Neuronal stem cell (in vitro differentiated cells): ENCODE measurements around the gene AKT1S1.
"Not testable (repeated sequence)": the region's sequence is repeated elsewhere in the genome, so short reads cannot be mapped to it uniquely, and the experiment has no call there.

Source experiments
- DNase-seq: peaks from one replicate; pipeline ENCODE4 v3.0.0-alpha.2; 2013; ENCODE audit warnings: low spot score
- H2AFZ ChIP-seq: one replicate; pipeline ENCODE4 v1.6.1; 2013; ENCODE audit warnings: mild to moderate bottlenecking, low read length, inconsistent platforms
- H2AK5ac ChIP-seq: 2 replicates; pipeline ENCODE4 v1.6.1; 2013; ENCODE audit warnings: low read depth, mild to moderate bottlenecking, inconsistent platforms, low read length, moderate library complexity, mixed read lengths
- H2BK120ac ChIP-seq: 2 replicates; pipeline ENCODE4 v1.6.1; 2013; ENCODE audit warnings: low read depth, mild to moderate bottlenecking, inconsistent platforms, low read length, moderate library complexity, mixed read lengths
- H2BK12ac ChIP-seq: one replicate; pipeline ENCODE4 v1.6.1; 2013; ENCODE audit warnings: low read length, inconsistent platforms
- H2BK15ac ChIP-seq: 2 replicates; pipeline ENCODE4 v1.6.1; 2013; ENCODE audit warnings: mild to moderate bottlenecking, low read length, inconsistent platforms, mixed read lengths
- H2BK5ac ChIP-seq: one replicate; pipeline ENCODE4 v1.6.1; 2013; ENCODE audit warnings: inconsistent platforms, mild to moderate bottlenecking, low read length, moderate library complexity
- H3K14ac ChIP-seq: one replicate; pipeline ENCODE4 v1.6.1; 2013; ENCODE audit warnings: low read length, inconsistent platforms
- H3K18ac ChIP-seq: 2 replicates; pipeline ENCODE4 v1.6.1; 2013; ENCODE audit warnings: low read length, inconsistent platforms
- H3K23ac ChIP-seq: 2 replicates; pipeline ENCODE4 v1.6.1; 2013; ENCODE audit warnings: low read depth, mild to moderate bottlenecking, mixed read lengths, low read length, inconsistent platforms; ENCODE audit not compliant: poor library complexity
- H3K27ac ChIP-seq: replicated peaks from 3 replicates; pipeline ENCODE4 v1.5.1; 2013; ENCODE audit warnings: low read length, inconsistent platforms
- H3K27me3 ChIP-seq, 3 experiments: 2 replicates each; pipeline ENCODE4 v1.6.1; 2013; ENCODE audit warnings: low read length in 3 of 3, mild to moderate bottlenecking in 2 of 3, inconsistent platforms in 1 of 3, low read depth in 1 of 3, mixed read lengths in 1 of 3, moderate library complexity in 1 of 3; ENCODE audit not compliant: control insufficient read depth in 3 of 3, insufficient read depth in 3 of 3
- H3K36me3 ChIP-seq, 2 donors: replicated peaks in 1 of 2; 2 replicates each; pipeline ENCODE4 v1.6.1; 2013; ENCODE audit warnings: low read length in 2 of 2; ENCODE audit not compliant: control insufficient read depth in 2 of 2, insufficient read depth in 2 of 2
- H3K4ac ChIP-seq: 2 replicates; pipeline ENCODE4 v1.6.1; 2013; ENCODE audit warnings: inconsistent platforms, mild to moderate bottlenecking, low read length, moderate library complexity
- H3K4me1 ChIP-seq, 2 donors: 1 replicate in 1 of 2; 2 replicates in 1 of 2; pipeline ENCODE4 v1.6.1; 2013; ENCODE audit warnings: low read length in 2 of 2, low read depth in 1 of 2; ENCODE audit not compliant: control insufficient read depth in 2 of 2, insufficient read depth in 1 of 2
- H3K4me2 ChIP-seq: one replicate; pipeline ENCODE4 v1.6.1; 2013; ENCODE audit warnings: mild to moderate bottlenecking, low read length, inconsistent platforms; ENCODE audit not compliant: insufficient read depth, poor library complexity, severe bottlenecking
- H3K4me3 ChIP-seq, 2 donors: 2 replicates each; pipeline ENCODE4 v1.5.1; 2013; ENCODE audit warnings: low read length in 2 of 2, mild to moderate bottlenecking in 2 of 2, inconsistent platforms in 1 of 2, moderate library complexity in 1 of 2
- H3K79me1 ChIP-seq: one replicate; pipeline ENCODE4 v1.6.1; 2013; ENCODE audit warnings: low read depth, mild to moderate bottlenecking, inconsistent platforms, low read length, moderate library complexity
- H3K9ac ChIP-seq: one replicate; pipeline ENCODE4 v1.6.1; 2013; ENCODE audit warnings: mild to moderate bottlenecking, low read depth, low read length, inconsistent platforms; ENCODE audit not compliant: poor library complexity
- H3K9me3 ChIP-seq, 2 donors: replicated peaks in 1 of 2; 2 replicates each; pipeline versions ENCODE3 to v1.6.1; 2013; ENCODE audit warnings: low read length in 2 of 2, mild to moderate bottlenecking in 2 of 2, inconsistent platforms in 1 of 2, low read depth in 1 of 2, mixed read lengths in 1 of 2, moderate library complexity in 1 of 2; ENCODE audit not compliant: control insufficient read depth in 2 of 2, insufficient read depth in 1 of 2
- H4K8ac ChIP-seq: one replicate; pipeline ENCODE4 v1.6.1; 2013; ENCODE audit warnings: low read depth, mild to moderate bottlenecking, inconsistent platforms, low read length, moderate library complexity
- H4K91ac ChIP-seq: one replicate; pipeline ENCODE4 v1.6.1; 2013; ENCODE audit warnings: low read length, low read depth, mild to moderate bottlenecking, inconsistent platforms; ENCODE audit not compliant: poor library complexity
- WGBS, 2 donors: extraction: QIAGEN DNeasy Blood & Tissue Kit; methylation state at CpG; one replicate each; pipeline ENCODE4 v1.1.7; 2013; ENCODE audit warnings: missing lambda C conversion rate in 2 of 2, mixed read lengths in 1 of 2; ENCODE audit not compliant: insufficient read length in 2 of 2, insufficient replicate concordance in 1 of 2; ENCODE audit errors: extremely low coverage in 2 of 2; 5-methylcytosine and 5-hydroxymethylcytosine counted together
- small RNA-seq: library from polyadenylated mRNA; stranded (forward); fragments of <200 nt; extraction: miRNeasy Mini kit (QIAGEN cat#:217004); gene quantifications from one replicate; pipeline ENCODE3, GENCODE V24; 2013; ENCODE audit not compliant: insufficient read depth

Gene AKT1S1

DNA sequence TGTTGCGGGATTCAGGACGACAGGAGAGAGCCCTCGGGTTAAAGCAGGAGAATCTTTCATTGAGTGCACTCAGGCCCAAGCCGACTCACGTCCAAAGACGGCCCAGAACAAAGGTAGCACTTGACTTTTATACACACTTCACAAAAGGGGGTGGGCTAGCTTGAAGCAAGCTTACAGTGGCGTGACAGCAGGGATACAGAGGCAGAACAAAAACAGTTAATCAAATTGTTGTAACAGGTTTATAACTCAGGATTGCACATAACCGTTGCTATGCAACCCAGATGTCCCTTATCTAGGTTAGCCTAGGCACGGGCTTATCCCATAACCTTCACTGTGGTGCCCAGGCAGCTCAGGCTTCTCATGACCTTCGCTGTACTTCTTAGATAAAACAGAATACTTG lies 57.0 kb downstream of the AKT1S1 start:
- peaks cover 13% of the 10 kb centered on the region for H3K79me1 ChIP-seq
- no peak overlapping the region for H3K27ac ChIP-seq
- no peak overlapping the region for H3K18ac ChIP-seq
- no peak overlapping the region for H2AK5ac ChIP-seq
- H3K9ac ChIP-seq, result no peak overlapping the region
- peaks cover 5 to 7% of the 10 kb centered on the region in 2 donors for H3K4me1 ChIP-seq
- H4K91ac ChIP-seq, result no peak overlapping the region
- H4K8ac ChIP-seq, result no peak overlapping the region
- H3K27me3 ChIP-seq, result no peaks in the 10 kb centered on the region
- H3K9me3 ChIP-seq, result no peaks in the 10 kb centered on the region
- no peak overlapping the region for H3K4me2 ChIP-seq
- no peak overlapping the region for H3K23ac ChIP-seq
- no peak for DNase-seq
- no peak overlapping the region for H3K4me3 ChIP-seq
- H2BK12ac ChIP-seq, result no peak overlapping the region
- H2BK15ac ChIP-seq, result no peak overlapping the region
- WGBS, 2 donors, result no CpG with 5 or more reads among the region's 10 CpGs
- peaks cover 21 to 45% of the 10 kb centered on the region in 2 donors for H3K36me3 ChIP-seq
- no peak overlapping the region for H3K4ac ChIP-seq
- no peak overlapping the region for H2AFZ ChIP-seq
- no peak overlapping the region for H3K14ac ChIP-seq
- H2BK120ac ChIP-seq, result no peak overlapping the region
- no peak overlapping the region for H2BK5ac ChIP-seq

DNA sequence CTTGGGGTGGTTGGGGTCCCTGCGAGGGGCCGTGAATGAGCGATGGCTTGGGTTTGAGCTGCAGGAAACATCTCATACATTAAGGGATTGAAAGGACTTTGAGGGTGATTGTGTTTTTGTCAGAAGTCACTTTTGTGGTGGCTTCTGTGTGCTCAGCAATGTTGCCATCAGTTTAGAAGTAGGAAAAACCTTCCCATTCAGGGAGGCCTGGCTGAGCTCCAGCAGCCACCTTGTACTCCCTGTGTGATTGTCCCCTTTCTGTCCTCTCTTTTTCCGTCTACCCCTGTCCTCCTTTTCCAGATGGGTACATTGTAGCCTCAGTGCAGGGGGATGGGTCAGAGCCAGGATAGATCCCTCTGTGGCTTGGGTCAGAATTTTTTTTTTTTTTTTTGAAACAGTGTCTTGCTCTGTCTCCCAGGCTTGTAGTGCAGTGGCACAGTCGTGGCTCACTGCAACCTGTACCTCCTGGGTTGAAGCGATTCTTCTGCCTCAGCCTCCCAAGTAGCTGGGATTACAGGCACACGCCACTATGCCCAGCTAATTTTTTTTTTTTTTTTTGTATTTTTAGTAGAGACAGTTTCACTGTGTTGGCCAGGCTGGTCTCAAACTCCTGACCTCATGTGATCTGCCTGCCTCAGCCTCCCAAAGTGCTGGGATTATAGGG lies 57.6 kb downstream of the AKT1S1 start:
- H3K27me3 ChIP-seq, H2AFZ ChIP-seq, H3K27ac ChIP-seq, DNase-seq, H2BK15ac ChIP-seq, H3K18ac ChIP-seq, H2AK5ac ChIP-seq, H2BK120ac ChIP-seq, H4K91ac ChIP-seq, H2BK12ac ChIP-seq, H3K14ac ChIP-seq, H3K4me1 ChIP-seq, H4K8ac ChIP-seq, H3K9me3 ChIP-seq, H3K4ac ChIP-seq: not testable (repeated sequence)
- peak overlapping the region in 1 of 2 donors; percentile 70 for H3K4me3 ChIP-seq
- H2BK5ac ChIP-seq, result peak overlapping the region; percentile 42
- H3K9ac ChIP-seq, result peak overlapping the region; percentile 95
- peaks cover 19 to 39% of the 10 kb centered on the region in 2 donors for H3K36me3 ChIP-seq
- H3K79me1 ChIP-seq, result peaks cover 11% of the 10 kb centered on the region
- peak overlapping the region; percentile 10 for H3K23ac ChIP-seq
- peak overlapping the region; percentile 69 for H3K4me2 ChIP-seq
- no CpG with 5 or more reads among the region's 7 CpGs for WGBS, 2 donors

Small RNAs within 50 kb of the gene (small RNA-seq; reads per million reads assigned to genes)
- 2.0 reads per million for gene MIR4749
